ENCODE results near the gene UBR1.
"Not testable (repeated sequence)": the region's sequence is repeated elsewhere in the genome, so short reads cannot be mapped to it uniquely, and the experiment has no call there.

UBR1 gene

GRCh38 chr15:42994546-42994945, 111.3 kb downstream of the UBR1 start:
- ChIA-PET POLR2A (no interaction called here), CTCF (interaction anchor here (1.0 to 1.6 kb wide), 3 partner anchors 11 to 14 kb away, joined by 3 to 5 read pairs (median 3); no protein-coding TSS in a partner anchor)
- no peak for DNase-seq (ENCODE audit: extremely low spot score)
- TF ChIP-seq CTCF (IDR thresholded peaks at IDR 0.05; ENCODE audit: control extremely low read depth, extremely low read depth, low read depth, missing control alignments): no peak

- POLR2A ChIA-PET: no interaction called here
These were observed 113.2 kb downstream of the UBR1 start for GRCh38 chr15:42992626-42993025.

GRCh38 chr15:42986693-42987342, 119.0 kb downstream of the UBR1 start:
- no peak for TF ChIP-seq CTCF (IDR thresholded peaks at IDR 0.05; ENCODE audit: control extremely low read depth, extremely low read depth, low read depth, missing control alignments)
- CTCF ChIA-PET: interaction anchor here (0.9 to 1.3 kb wide), 3 partner anchors 24 to 61 kb away, joined by 3 read pairs; no protein-coding TSS in a partner anchor
- POLR2A ChIA-PET: no interaction called here
- DNase-seq (ENCODE audit: extremely low spot score): no peak

More at GRCh38 chr15:42992626-42993025, 113.2 kb downstream of the UBR1 start:
- DNase-seq (ENCODE audit: extremely low spot score): no peak
- CTCF ChIA-PET: interaction anchor here (0.8 to 2.1 kb wide), 6 partner anchors 8 to 217 kb away, joined by 3 to 6 read pairs (median 3); no protein-coding TSS in a partner anchor
- TF ChIP-seq CTCF (IDR thresholded peaks at IDR 0.05; ENCODE audit: control extremely low read depth, extremely low read depth, low read depth, missing control alignments): no peak

GRCh38 chr15:42984493-42985034, 121.3 kb downstream of the UBR1 start:
- ChIA-PET CTCF (interaction anchor here (1.2 to 2.5 kb wide), 3 partner anchors 8 to 772 kb away, joined by 3 to 6 read pairs (median 3); no protein-coding TSS in a partner anchor), POLR2A (no interaction called here)
- no peak for DNase-seq (ENCODE audit: extremely low spot score)
- TF ChIP-seq CTCF (IDR thresholded peaks at IDR 0.05; ENCODE audit: control extremely low read depth, extremely low read depth, low read depth, missing control alignments): no peak

- CTCF ChIA-PET; POLR2A ChIA-PET; DNase-seq (ENCODE audit: extremely low spot score): not testable (repeated sequence)
These were observed 126.7 kb downstream of the UBR1 start for GRCh38 chr15:42979113-42979512.

- no peak for DNase-seq (ENCODE audit: extremely low spot score)
- ChIA-PET CTCF (no interaction called here), POLR2A (no interaction called here)
- no peak for TF ChIP-seq CTCF (IDR thresholded peaks at IDR 0.05; ENCODE audit: control extremely low read depth, extremely low read depth, low read depth, missing control alignments)
These were observed 131.5 kb downstream of the UBR1 start for GRCh38 chr15:42974202-42974862.

- CTCF ChIA-PET: no interaction called here
- no peak for TF ChIP-seq CTCF (IDR thresholded peaks at IDR 0.05; ENCODE audit: control extremely low read depth, extremely low read depth, low read depth, missing control alignments)
- POLR2A ChIA-PET: no interaction called here
- no peak for DNase-seq (ENCODE audit: extremely low spot score)
These were observed 132.7 kb downstream of the UBR1 start for GRCh38 chr15:42973114-42973513.
